ENCODE results near the gene ME3. TPM values are rescaled to one million over a fixed set of nuclear protein-coding genes. Genes with fewer than 3 reads are reported as not detected.
"Not testable (repeated sequence)": the region's sequence is repeated elsewhere in the genome, so short reads cannot be mapped to it uniquely, and the experiment has no call there.

Gene ME3
- total RNA-seq, 2 donors from 2014 or later, result 13.8 to 20.3 TPM

- no peak overlapping the region for H3K27ac ChIP-seq
- no peak overlapping the region for H3K9ac ChIP-seq (ENCODE audit: low read depth in 2 of 2, low read length in 2 of 2)
- DNase-seq, result no peak
- no peak overlapping the region for H3K4me3 ChIP-seq
- H3K4me1 ChIP-seq, result no peaks in the 10 kb centered on the region
- H3K36me3 ChIP-seq, result no peaks in the 10 kb centered on the region
- H3K27me3 ChIP-seq, result no peaks in the 10 kb centered on the region
- intact Hi-C loops (cut with DNase I), result no loop called here
- TF ChIP-seq, protein P1, sequence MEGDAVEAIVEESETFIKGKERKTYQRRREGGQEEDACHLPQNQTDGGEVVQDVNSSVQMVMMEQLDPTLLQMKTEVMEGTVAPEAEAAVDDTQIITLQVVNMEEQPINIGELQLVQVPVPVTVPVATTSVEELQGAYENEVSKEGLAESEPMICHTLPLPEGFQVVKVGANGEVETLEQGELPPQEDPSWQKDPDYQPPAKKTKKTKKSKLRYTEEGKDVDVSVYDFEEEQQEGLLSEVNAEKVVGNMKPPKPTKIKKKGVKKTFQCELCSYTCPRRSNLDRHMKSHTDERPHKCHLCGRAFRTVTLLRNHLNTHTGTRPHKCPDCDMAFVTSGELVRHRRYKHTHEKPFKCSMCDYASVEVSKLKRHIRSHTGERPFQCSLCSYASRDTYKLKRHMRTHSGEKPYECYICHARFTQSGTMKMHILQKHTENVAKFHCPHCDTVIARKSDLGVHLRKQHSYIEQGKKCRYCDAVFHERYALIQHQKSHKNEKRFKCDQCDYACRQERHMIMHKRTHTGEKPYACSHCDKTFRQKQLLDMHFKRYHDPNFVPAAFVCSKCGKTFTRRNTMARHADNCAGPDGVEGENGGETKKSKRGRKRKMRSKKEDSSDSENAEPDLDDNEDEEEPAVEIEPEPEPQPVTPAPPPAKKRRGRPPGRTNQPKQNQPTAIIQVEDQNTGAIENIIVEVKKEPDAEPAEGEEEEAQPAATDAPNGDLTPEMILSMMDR (IDR thresholded peaks at IDR 0.05), result no peak
- H3K9me3 ChIP-seq, result no peaks in the 10 kb centered on the region
These were observed 48.7 kb downstream of the ME3 start for GRCh38 chr11:86623736-86624135.

DNA sequence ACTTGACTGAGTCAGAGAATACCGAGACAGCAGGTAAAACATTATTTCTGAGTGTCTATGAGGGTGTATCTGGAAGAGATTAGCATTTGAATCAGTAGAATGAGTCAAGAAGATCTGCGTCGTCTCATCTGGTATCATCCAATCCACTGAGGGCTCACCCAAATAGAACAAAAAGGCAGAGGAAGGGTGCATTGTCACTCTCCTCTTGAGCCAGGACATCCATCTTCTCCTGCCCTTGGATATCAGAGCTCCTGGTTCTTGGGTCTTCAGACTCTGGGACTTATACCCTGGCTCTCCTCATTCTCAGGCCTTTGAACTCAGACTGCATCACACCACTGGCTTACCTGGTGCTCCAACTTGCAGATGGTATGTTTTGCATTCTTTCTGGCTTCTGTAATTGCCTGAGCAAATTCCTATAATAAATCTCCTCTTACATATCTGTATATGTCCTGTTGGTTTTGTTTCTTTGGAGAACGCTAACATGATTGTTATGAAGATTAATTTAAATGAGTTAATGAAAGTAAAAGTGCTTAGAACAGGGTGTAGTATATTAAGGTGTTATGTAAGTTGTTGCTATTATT is 49.3 kb downstream of the ME3 start:
- intact Hi-C loops (cut with DNase I), result no loop called here

DNA sequence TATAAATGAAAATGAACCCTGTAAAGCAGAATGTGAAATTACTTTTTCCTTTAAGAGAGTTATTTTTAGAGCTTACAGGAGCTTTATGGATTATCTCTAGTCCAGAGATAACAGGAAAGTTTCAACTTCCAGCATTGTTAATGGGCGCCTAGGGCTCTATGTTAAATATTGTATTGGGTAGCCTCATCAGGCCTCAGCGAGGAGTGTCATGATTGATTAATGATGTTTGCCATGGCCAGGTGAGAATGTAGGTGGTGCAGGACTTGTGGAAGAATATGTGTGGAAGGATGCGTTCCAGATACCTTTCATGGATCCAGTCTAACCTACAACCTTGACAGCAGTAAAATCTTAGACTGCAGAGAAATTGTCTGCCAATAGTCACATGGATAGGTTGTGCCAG is 50.6 kb downstream of the ME3 start:
- no peak for DNase-seq
- H3K4me1 ChIP-seq, result no peaks in the 10 kb centered on the region
- H3K9me3 ChIP-seq, result no peaks in the 10 kb centered on the region
- TF ChIP-seq, protein P1 (IDR thresholded peaks at IDR 0.05), result no peak
- no peak overlapping the region for H3K27ac ChIP-seq
- no peaks in the 10 kb centered on the region for H3K36me3 ChIP-seq
- no peak overlapping the region for H3K4me3 ChIP-seq
- no peaks in the 10 kb centered on the region for H3K27me3 ChIP-seq
- no peak overlapping the region for H3K9ac ChIP-seq (ENCODE audit: low read depth in 2 of 2, low read length in 2 of 2)
- intact Hi-C loops (cut with DNase I), result no loop called here

More for the DNA sequence above, 49.3 kb downstream of the ME3 start:
- TF ChIP-seq, protein P1 (IDR thresholded peaks at IDR 0.05), result no peak
- Histone ChIP-seq H3K27me3 (no peaks in the 10 kb centered on the region), H3K4me1 (no peaks in the 10 kb centered on the region), H3K9ac (ENCODE audit: low read depth in 2 of 2, low read length in 2 of 2) (no peak overlapping the region), H3K4me3 (no peak overlapping the region), H3K36me3 (no peaks in the 10 kb centered on the region), H3K9me3 (no peaks in the 10 kb centered on the region), H3K27ac (no peak overlapping the region)
- DNase-seq, result no peak

- Histone ChIP-seq H3K27ac (no peak overlapping the region), H3K36me3 (no peaks in the 10 kb centered on the region), H3K27me3 (no peaks in the 10 kb centered on the region), H3K4me1 (no peaks in the 10 kb centered on the region), H3K9ac (ENCODE audit: low read depth in 2 of 2, low read length in 2 of 2) (no peak overlapping the region), H3K4me3 (no peak overlapping the region), H3K9me3 (no peaks in the 10 kb centered on the region)
- no peak for DNase-seq
- TF ChIP-seq, protein P1 (IDR thresholded peaks at IDR 0.05), result no peak
- intact Hi-C loops (cut with DNase I), result no loop called here
These were observed 51.4 kb downstream of the ME3 start for GRCh38 chr11:86620891-86621521.

DNA sequence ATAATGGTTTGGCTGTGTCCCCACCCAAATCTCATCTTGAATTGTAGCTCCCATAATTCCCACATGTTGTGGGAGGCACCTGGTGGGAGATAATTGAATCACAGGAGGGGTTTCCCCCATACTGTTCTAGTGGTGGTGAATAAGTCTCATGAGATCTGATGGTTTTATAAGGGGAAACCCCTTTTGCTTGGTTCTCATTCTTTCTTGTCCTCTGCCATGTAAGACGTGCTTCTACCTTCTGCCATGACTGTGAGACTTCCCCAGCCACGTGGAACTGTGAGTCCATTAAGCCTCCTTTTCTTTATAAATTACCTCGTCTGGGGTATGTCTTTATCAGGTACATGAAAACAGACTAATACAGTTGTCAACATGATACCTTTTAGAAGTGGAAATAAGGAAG is 53.0 kb downstream of the ME3 start:
- not testable (repeated sequence) for DNase-seq; H3K9me3 ChIP-seq; H3K36me3 ChIP-seq; H3K4me1 ChIP-seq; H3K9ac ChIP-seq (ENCODE audit: low read depth in 2 of 2, low read length in 2 of 2); H3K27ac ChIP-seq; H3K27me3 ChIP-seq; H3K4me3 ChIP-seq
- intact Hi-C loops (cut with DNase I), result loop anchor here (10.0 kb wide), 1 partner anchor 45 kb away; no protein-coding TSS in a partner anchor

GRCh38 chr11:86617502-86617901 is 54.9 kb downstream of the ME3 start:
- no peak overlapping the region for H3K9ac ChIP-seq (ENCODE audit: low read depth in 2 of 2, low read length in 2 of 2)
- no peaks in the 10 kb centered on the region for H3K9me3 ChIP-seq
- H3K4me3 ChIP-seq, result no peak overlapping the region
- no peaks in the 10 kb centered on the region for H3K4me1 ChIP-seq
- H3K27me3 ChIP-seq, result no peaks in the 10 kb centered on the region
- intact Hi-C loops (cut with DNase I), result loop anchor here (10.0 kb wide), 1 partner anchor 47 kb away; no protein-coding TSS in a partner anchor
- DNase-seq, result no peak
- H3K36me3 ChIP-seq, result no peaks in the 10 kb centered on the region
- TF ChIP-seq, protein P1 (IDR thresholded peaks at IDR 0.05), result no peak
- H3K27ac ChIP-seq, result no peak overlapping the region

All from colonic mucosa (tissue), 4 donors.